Astrocyte of the spinal cord (primary cell): ENCODE results near the gene EHBP1L1.

Source experiments
- DNase-seq: peaks from one replicate; pipeline ENCODE4 v3.0.0; 2011; ENCODE audit warnings: low read depth, low spot score
- H3K4me3 ChIP-seq: 2 replicates; pipeline ENCODE4 v1.5.1; 2011; ENCODE audit warnings: low read depth, mild to moderate bottlenecking, low read length, moderate library complexity
- in situ Hi-C: cut with HindIII; loops from 2 replicates; pipeline ENCODE4 v1.10.0; 2017; ENCODE audit warnings: low sequenced_read_pairs
- TF ChIP-seq, protein P1 (sequence below): IDR thresholded peaks from 2 replicates; pipeline ENCODE4 v1.5.1; 2012; ENCODE audit warnings: low read depth, mild to moderate bottlenecking, low read length, inconsistent platforms

The EHBP1L1 gene

GRCh38 chr11:65588199-65589054 lies 12.6 kb downstream of the EHBP1L1 start:
- in situ Hi-C loops: no loop called here
- peak; percentile 51 for DNase-seq
- TF ChIP-seq, protein P1, sequence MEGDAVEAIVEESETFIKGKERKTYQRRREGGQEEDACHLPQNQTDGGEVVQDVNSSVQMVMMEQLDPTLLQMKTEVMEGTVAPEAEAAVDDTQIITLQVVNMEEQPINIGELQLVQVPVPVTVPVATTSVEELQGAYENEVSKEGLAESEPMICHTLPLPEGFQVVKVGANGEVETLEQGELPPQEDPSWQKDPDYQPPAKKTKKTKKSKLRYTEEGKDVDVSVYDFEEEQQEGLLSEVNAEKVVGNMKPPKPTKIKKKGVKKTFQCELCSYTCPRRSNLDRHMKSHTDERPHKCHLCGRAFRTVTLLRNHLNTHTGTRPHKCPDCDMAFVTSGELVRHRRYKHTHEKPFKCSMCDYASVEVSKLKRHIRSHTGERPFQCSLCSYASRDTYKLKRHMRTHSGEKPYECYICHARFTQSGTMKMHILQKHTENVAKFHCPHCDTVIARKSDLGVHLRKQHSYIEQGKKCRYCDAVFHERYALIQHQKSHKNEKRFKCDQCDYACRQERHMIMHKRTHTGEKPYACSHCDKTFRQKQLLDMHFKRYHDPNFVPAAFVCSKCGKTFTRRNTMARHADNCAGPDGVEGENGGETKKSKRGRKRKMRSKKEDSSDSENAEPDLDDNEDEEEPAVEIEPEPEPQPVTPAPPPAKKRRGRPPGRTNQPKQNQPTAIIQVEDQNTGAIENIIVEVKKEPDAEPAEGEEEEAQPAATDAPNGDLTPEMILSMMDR: peak; percentile 64
- no peak overlapping the region for H3K4me3 ChIP-seq

DNA sequence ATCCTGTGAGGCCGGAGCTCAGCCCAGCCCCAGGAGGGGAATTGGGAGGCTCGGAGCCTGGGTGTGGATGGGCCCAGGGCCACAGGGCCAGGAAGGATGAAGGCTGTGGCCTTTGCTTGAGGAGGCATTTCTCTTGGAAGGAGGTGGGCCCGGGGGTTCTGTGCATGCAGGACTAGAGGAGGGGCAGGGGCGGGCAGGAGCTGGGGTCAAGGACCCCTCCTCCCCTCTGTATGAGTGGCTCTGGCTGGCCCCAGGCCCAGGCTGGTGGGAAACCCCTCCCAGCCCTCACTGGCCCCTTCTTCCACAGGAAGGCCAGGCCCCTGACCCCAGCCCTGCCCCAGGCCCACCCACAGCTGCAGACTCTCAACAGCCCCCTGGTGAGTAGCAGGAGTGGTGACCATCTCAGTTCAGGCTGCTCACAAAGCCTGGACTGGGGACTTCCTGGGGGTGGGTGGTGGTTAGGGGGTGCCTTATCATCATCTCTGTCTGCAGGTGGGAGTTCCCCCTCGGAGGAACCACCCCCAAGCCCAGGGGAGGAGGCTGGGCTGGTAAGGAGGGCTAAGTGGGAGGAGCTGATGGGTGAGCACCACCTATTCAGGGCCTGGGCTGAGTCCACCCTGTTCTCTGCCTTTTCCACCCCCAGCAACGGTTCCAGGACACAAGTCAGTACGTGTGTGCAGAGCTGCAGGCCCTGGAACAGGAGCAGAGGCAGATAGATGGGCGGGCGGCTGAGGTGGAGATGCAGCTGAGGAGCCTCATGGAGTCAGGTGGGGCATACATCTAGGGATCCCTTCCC lies 13.8 kb downstream of the EHBP1L1 start:
- DNase-seq: no peak
- in situ Hi-C loops: no loop called here
- TF ChIP-seq, protein P1: no peak
- no peak overlapping the region for H3K4me3 ChIP-seq

DNA sequence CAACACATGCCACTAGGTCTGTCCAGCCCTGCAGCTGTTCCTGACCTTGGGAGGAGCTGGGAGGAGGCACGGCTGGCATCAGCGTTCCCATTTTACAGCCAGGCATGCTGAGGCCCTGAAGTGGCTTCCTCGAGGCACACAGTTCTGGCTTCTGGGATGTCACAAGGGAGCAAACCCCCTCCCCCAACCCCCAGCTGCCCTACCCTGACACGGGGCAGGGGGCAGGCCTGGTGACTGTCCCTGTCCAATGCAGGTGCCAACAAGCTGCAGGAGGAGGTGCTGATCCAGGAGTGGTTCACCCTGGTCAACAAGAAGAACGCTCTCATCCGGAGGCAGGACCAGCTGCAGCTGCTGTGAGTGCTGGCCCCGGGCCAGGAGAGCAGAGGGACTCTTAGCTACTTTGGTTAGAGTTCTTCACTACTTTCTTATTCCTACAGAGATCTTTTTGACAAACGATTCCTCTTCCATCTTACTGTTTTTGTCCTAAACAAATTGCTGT lies 14.4 kb downstream of the EHBP1L1 start:
- TF ChIP-seq, protein P1: no peak
- DNase-seq: no peak
- in situ Hi-C loops: no loop called here
- no peak overlapping the region for H3K4me3 ChIP-seq

- H3K4me3 ChIP-seq: peak overlapping the region; percentile 22
- peak; percentile 83 for DNase-seq
- TF ChIP-seq, protein P1: peak; percentile 18
- in situ Hi-C loops: no loop called here
Observed at GRCh38 chr11:65591939-65592857, 16.3 kb downstream of the EHBP1L1 start.

DNA sequence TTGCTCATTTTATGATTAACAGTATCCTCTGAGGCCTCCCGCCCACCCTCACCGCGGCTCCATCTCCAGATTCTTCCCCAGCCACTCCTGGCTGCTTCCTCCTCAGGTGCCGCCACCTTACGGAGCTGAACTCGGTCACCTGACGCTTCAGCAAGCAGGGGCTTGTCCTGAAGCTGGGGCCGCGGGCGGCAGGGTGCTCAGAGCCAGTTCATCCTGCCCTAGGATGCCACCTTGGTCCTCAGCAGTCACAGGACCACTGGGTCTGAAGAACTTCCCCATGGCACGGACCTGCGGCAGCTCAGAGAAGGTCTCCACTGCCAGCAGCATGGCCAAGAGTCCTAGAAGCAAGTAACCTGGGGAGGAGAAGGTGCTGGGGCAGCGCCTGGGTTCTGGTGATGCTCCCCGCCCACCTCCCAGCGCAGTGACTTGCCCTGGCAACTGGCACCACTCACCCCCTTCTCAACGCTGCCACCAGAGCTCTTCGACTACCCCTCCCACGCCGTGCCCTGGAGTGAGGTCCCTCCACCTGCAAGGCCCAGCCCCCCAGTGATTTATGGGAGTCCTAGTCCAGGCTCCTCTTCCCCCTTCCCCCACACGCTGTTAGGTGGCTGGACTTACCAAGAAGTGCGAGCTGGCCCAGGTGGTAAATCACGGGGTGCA lies 17.1 kb downstream of the EHBP1L1 start:
- in situ Hi-C loops: no loop called here
- DNase-seq: no peak
- TF ChIP-seq, protein P1: no peak
- H3K4me3 ChIP-seq: no peak overlapping the region
